Measurements from ENCODE around the gene ATXN3.
"Not testable (repeated sequence)": the region's sequence is repeated elsewhere in the genome, so short reads cannot be mapped to it uniquely, and the experiment has no call there.

The ATXN3 gene

GRCh38 chr14:92093320-92093719 is 13.1 kb downstream of the ATXN3 start:
- no peak overlapping the region for H3K4me3 ChIP-seq (ENCODE audit: low read length)
- DNase-seq (ENCODE audit: low read depth, low spot score): no peak

GRCh38 chr14:92088494-92088893 is 17.9 kb downstream of the ATXN3 start:
- DNase-seq (ENCODE audit: low read depth, low spot score): no peak
- no peak overlapping the region for H3K4me3 ChIP-seq (ENCODE audit: low read length)

GRCh38 chr14:92074555-92074954 is 31.8 kb downstream of the ATXN3 start:
- no peak overlapping the region for H3K4me3 ChIP-seq (ENCODE audit: low read length)
- DNase-seq (ENCODE audit: low read depth, low spot score): no peak

- DNase-seq (ENCODE audit: low read depth, low spot score): no peak
- H3K4me3 ChIP-seq (ENCODE audit: low read length): no peak overlapping the region
These were observed 48.1 kb downstream of the ATXN3 start for GRCh38 chr14:92058006-92058917.

- DNase-seq (ENCODE audit: low read depth, low spot score): no peak
- no peak overlapping the region for H3K4me3 ChIP-seq (ENCODE audit: low read length)
These were observed 56.6 kb downstream of the ATXN3 start for GRCh38 chr14:92049781-92050180.

GRCh38 chr14:92049221-92049620 is 57.2 kb downstream of the ATXN3 start:
- DNase-seq (ENCODE audit: low read depth, low spot score); H3K4me3 ChIP-seq (ENCODE audit: low read length): not testable (repeated sequence)

GRCh38 chr14:92045904-92046303 is 60.5 kb downstream of the ATXN3 start:
- not testable (repeated sequence) for H3K4me3 ChIP-seq (ENCODE audit: low read length); DNase-seq (ENCODE audit: low read depth, low spot score)

GRCh38 chr14:92041766-92042165 is 64.6 kb downstream of the ATXN3 start:
- H3K4me3 ChIP-seq (ENCODE audit: low read length); DNase-seq (ENCODE audit: low read depth, low spot score): not testable (repeated sequence)

GRCh38 chr14:92041203-92041602 is 65.2 kb downstream of the ATXN3 start:
- no peak for DNase-seq (ENCODE audit: low read depth, low spot score)
- peak overlapping the region; percentile 94 for H3K4me3 ChIP-seq (ENCODE audit: low read length)

GRCh38 chr14:92040431-92041051 is 65.8 kb downstream of the ATXN3 start:
- peak; percentile 15 for DNase-seq (ENCODE audit: low read depth, low spot score)
- peak overlapping the region; percentile 94 for H3K4me3 ChIP-seq (ENCODE audit: low read length)

GRCh38 chr14:92039719-92040430 is 66.5 kb downstream of the ATXN3 start, which contains the start of gene TRIP11:
TSS of gene TRIP11 (minus strand) at chr14:92040059. CDS start at chr14:92039685, 374 bp downstream.
- DNase-seq (ENCODE audit: low read depth, low spot score): peak; percentile 89
- peak within 1 kb of the TSS; percentile 94 for H3K4me3 ChIP-seq (ENCODE audit: low read length)

GRCh38 chr14:92039063-92039718 is 67.2 kb downstream of the ATXN3 start:
- DNase-seq (ENCODE audit: low read depth, low spot score): peak; percentile 22

GRCh38 chr14:92037989-92038388 is 68.4 kb downstream of the ATXN3 start:
- H3K4me3 ChIP-seq (ENCODE audit: low read length): no peak overlapping the region
- no peak for DNase-seq (ENCODE audit: low read depth, low spot score)

More at GRCh38 chr14:92039063-92039718, 67.2 kb downstream of the ATXN3 start:
- H3K4me3 ChIP-seq (ENCODE audit: low read length): peak overlapping the region; percentile 94

- DNase-seq (ENCODE audit: low read depth, low spot score): no peak
- no peak overlapping the region for H3K4me3 ChIP-seq (ENCODE audit: low read length)
These were observed 70.5 kb downstream of the ATXN3 start for GRCh38 chr14:92035890-92036289.

GRCh38 chr14:92033906-92034687 is 72.3 kb downstream of the ATXN3 start:
- no peak overlapping the region for H3K4me3 ChIP-seq (ENCODE audit: low read length)
- no peak for DNase-seq (ENCODE audit: low read depth, low spot score)

GRCh38 chr14:92033433-92033832 is 72.9 kb downstream of the ATXN3 start:
- no peak overlapping the region for H3K4me3 ChIP-seq (ENCODE audit: low read length)
- DNase-seq (ENCODE audit: low read depth, low spot score): no peak

GRCh38 chr14:92026548-92027190 is 79.7 kb downstream of the ATXN3 start:
- H3K4me3 ChIP-seq (ENCODE audit: low read length): no peak overlapping the region
- no peak for DNase-seq (ENCODE audit: low read depth, low spot score)

- no peak for DNase-seq (ENCODE audit: low read depth, low spot score)
- no peak overlapping the region for H3K4me3 ChIP-seq (ENCODE audit: low read length)
These were observed 84.3 kb downstream of the ATXN3 start for GRCh38 chr14:92022036-92022435.

Data from Jurkat, Clone E6-1 (cell line).